Frontal cortex (tissue), 4 donors: ENCODE data around the gene LBH. TPM values are rescaled to one million over a fixed set of nuclear protein-coding genes. Genes with fewer than 3 reads are reported as not detected.

Experiments used
- DNase-seq, 2 donors: peaks; one replicate each; pipeline ENCODE4 v3.0.0; 2012; ENCODE audit warnings: low spot score in 2 of 2
- FAIRE-seq: peaks from 2 replicates; lab custom pipeline; 2012; peaks lifted over from hg19 to GRCh38; lab: Jason Lieb, UNC
- total RNA-seq: library from RNA; depleted of rRNA; stranded (reverse); fragments of >200 nt; gene quantifications from one replicate; pipeline ENCODE4 v1.2.3, GENCODE V29; 2014
- donor health status: control.
- donor health status: control.
- donor health status: control.

Gene LBH
- 68.9 TPM for total RNA-seq

GRCh38 chr2:30231212-30231995 lies at the start of gene LBH:
TSS of gene LBH (plus strand) at chr2:30231534. CDS start at chr2:30231739, 205 bp downstream.
- peak; percentile 91 to 96 for DNase-seq
- no peak for FAIRE-seq

- FAIRE-seq: no peak
- DNase-seq: no peak
Observed at GRCh38 chr2:30184035-30184434, 47.3 kb upstream of the LBH start.

DNA sequence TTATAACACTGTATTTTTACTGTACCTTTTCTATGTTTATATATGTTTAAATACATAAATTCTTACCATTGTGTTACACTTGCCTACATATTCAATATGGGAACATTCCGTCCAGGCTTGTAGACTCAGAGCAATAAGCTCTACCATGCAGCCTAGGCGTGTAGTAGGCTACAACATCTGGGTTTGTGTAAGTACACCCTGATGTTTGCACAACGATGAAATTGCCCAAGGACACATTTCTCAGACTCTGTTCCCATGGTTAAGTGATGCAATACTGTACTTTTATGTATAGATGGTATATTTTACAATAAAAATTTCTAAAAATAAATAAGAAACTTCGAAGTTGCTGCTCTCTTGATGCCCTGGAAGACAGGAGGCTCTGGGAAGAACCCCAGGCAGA lies 46.2 kb upstream of the LBH start:
- FAIRE-seq (no peak), DNase-seq (no peak)

GRCh38 chr2:30188292-30188691 lies 43.0 kb upstream of the LBH start:
- no peak for DNase-seq
- no peak for FAIRE-seq

GRCh38 chr2:30190637-30191036 lies 40.7 kb upstream of the LBH start:
- DNase-seq: no peak
- FAIRE-seq: no peak

GRCh38 chr2:30191107-30191506 lies 40.2 kb upstream of the LBH start:
- DNase-seq: no peak
- no peak for FAIRE-seq

GRCh38 chr2:30191819-30192271 lies 39.5 kb upstream of the LBH start:
- no peak for DNase-seq
- FAIRE-seq: no peak

DNA sequence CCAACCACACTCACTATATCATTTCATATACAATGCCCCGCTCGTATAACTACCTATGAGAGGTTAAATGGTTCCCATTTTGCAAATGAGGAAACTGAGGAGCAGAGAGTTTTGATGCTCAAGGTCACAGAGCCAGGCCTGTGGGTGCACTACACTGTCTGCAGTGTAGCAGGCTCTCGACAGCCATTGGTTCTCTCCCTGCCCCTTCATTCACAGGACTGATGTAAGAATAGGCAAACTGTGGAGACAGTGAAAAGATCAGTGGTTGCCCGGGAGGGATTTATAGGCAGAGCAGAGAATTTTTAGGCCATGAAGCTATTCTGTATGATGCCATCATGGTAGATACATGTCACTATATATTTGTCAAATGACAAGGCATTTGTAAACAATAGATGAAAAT lies 39.0 kb upstream of the LBH start:
- DNase-seq: no peak
- FAIRE-seq: no peak

DNA sequence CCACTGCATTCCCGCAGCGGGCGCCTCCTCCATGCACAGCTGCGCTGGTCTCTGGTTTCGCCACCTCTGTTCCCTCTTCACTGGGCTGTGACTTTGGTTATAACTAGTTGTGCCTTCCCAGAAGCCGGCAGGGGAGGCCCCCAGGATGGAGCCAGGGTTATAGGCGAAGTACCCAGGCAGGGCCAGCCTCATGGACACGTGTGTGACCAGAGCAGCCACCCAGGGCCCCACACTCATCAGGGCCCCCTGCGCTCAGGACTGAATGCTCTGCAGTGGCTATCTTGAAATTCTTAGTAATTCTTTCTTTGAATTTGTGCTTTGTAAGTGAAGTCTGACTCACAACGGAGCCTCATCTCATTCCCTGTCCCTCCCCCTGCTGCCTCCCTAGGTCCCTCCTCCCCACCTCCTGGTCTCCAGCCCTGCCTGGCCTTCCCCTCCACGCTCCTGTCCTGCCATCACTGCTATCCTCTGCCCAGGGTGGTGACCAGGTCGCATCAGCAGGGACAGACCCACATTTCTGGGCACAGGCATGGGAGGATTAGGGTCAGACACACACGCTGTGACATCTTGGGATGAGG lies 38.1 kb upstream of the LBH start:
- FAIRE-seq: no peak

DNA sequence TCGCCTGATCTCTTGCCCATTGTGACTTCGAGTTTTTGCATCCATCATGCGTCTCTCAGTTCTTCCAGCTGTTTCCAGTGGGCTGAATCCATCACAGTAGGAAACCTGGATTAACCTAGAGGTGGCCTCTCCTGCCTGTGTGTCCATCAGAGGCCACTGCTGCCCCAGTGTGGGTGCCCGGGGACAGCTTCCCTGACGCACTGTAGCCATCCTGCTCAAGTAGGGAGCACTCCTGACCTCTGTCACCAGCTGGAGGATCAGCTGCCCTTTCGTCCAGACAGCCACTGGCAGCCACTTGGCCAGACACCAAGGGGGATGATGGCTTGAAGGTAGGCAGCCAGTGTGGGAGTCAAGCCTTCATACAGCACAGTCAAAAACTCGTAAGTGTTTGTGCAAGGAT lies 36.9 kb upstream of the LBH start:
- no peak for FAIRE-seq
- no peak for DNase-seq

More for the DNA sequence above, 38.1 kb upstream of the LBH start:
- no peak for DNase-seq

DNA sequence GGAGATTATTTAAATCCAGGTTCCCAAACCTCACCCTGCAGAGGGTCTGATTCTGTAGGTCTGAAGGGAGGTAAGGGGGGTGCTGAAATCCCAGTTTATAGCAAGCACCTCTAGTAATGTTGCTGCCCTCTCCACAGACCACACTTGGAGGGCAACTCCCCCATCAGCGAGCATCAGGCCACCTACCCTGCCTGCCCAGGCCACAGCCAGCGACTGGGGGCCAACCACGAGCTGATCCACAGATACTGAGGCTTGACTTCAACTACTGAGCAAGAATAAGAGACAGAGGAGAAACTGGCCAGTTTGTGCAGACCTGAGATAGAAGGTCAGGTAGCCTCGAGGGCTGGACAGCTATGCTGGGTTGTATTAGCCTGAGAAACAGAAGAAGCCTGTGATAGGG lies 36.3 kb upstream of the LBH start:
- no peak for DNase-seq
- no peak for FAIRE-seq

- DNase-seq: no peak
Observed at GRCh38 chr2:30197570-30198192, 33.7 kb upstream of the LBH start.

GRCh38 chr2:30201990-30202389 lies 29.3 kb upstream of the LBH start:
- DNase-seq (peak; percentile 35 to 46), FAIRE-seq (no peak)

More at GRCh38 chr2:30197570-30198192, 33.7 kb upstream of the LBH start:
- no peak for FAIRE-seq

DNA sequence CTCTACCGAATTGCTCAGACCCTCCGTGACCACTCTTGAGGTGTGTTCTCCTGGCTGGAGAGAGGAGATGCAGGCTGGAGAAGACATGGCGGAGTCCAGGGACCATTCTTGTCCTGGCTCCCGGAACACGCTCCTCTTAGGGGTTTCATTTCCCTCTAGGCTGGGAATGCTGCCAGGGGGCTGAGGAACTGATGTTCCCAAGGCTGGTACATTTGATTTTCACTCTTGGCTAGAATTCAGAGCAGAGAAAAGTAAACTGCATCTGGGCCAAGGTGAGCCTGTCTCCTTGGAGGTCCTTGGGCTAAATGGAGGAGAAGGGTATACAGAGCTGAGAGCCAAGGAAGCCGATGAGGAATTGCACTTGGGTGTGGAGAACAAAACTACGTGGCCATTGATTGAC lies 28.2 kb upstream of the LBH start:
- no peak for FAIRE-seq
- no peak for DNase-seq

- DNase-seq: no peak
- FAIRE-seq: no peak
Observed at GRCh38 chr2:30204281-30204680, 27.1 kb upstream of the LBH start.

DNA sequence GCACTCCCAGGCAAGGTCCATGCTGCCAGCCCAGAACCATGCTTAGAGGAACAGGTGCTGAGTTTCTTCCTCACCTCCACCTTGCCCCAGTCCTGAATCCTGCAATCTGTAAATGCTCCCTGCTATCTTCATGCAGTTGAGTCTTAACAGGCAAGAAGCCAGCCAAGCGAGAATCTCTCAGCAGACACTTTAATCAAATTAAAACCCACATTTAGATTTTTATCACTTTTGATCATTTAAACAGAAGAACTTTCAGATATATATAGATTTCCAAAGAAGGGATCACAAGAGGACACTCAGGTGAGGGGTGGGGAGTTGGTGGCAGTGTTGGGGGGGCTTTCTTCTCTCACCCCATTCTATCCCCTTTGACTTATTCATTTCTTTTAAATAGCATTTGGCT lies 25.9 kb upstream of the LBH start:
- FAIRE-seq (no peak), DNase-seq (no peak)

DNA sequence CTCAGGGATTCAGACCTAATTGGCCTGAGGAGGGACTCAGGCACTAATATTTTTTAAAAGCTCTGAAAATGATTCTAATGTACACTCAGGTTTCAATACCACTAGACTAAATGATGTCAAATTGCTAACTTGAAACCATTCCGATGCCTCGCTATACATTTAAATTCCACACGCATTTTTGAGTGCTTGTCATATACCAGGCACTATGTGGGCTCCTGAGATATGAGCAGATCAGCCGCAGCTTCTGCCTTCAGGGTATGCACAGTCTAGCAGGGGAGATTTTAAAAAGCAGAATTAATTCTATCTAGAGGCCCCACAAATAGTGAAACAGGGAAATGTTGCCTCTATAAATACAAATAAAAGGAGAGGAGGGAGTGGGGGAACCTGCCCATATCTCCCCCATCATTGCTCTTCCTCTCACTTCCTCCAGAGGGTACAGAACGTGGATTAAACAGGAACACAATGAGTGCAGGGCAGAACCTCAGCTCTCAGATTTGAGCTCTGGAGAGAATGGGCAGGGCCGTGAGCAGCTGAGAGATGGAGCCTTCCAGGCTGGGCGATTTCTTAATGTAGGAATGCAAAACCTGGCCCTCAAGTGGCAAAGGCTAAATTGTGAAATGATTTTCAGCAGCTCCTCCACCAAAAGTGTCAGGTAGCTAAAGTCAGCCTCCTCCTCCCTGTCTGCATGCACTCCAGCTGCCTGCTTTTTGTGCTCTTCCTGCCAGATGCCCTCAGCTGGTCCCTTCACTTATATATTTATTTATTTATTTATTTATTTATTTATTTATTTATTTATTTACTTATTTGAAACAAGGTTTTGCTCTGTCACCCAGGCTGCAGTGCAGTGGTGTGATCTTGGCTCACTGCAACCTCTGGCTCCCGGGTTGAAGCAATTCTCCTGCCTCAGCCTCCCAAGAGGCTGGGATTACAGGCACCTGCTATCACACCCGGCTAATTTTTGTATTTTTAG lies 24.6 kb upstream of the LBH start:
- FAIRE-seq (no peak), DNase-seq (no peak)

GRCh38 chr2:30208453-30208852 lies 22.9 kb upstream of the LBH start:
- FAIRE-seq (peak; percentile 26), DNase-seq (peak in 1 of 2 donors; percentile 56)

GRCh38 chr2:30209227-30209626 lies 22.1 kb upstream of the LBH start:
- DNase-seq (no peak), FAIRE-seq (no peak)

DNA sequence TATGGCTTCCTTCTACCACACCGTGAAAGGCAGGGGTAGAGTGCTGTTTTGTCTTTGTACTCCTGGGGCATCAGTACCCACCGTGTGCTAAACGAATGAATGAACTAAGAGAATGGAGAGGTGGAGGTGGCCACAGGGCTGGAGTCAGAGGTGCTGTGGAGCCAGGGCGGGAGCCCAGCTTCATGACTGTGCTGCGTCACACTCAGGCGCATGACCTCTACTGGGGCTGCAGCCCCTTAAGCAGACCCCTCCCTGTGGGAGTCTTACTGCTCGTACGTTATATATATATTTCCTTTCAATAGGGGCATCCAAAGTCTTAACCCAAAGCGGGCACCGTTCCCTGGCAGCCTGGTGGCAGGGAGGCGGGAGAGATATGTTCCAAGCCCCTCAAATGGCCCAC lies 18.0 kb upstream of the LBH start:
- DNase-seq (no peak), FAIRE-seq (no peak)
